ENCODE measurements around the gene LRFN5. TPM values are rescaled to one million over a fixed set of nuclear protein-coding genes. Genes with fewer than 3 reads are reported as not detected.

LRFN5 gene
- under 0.01 TPM in 1 of 2 replicates, not detected in the other for total RNA-seq

DNA sequence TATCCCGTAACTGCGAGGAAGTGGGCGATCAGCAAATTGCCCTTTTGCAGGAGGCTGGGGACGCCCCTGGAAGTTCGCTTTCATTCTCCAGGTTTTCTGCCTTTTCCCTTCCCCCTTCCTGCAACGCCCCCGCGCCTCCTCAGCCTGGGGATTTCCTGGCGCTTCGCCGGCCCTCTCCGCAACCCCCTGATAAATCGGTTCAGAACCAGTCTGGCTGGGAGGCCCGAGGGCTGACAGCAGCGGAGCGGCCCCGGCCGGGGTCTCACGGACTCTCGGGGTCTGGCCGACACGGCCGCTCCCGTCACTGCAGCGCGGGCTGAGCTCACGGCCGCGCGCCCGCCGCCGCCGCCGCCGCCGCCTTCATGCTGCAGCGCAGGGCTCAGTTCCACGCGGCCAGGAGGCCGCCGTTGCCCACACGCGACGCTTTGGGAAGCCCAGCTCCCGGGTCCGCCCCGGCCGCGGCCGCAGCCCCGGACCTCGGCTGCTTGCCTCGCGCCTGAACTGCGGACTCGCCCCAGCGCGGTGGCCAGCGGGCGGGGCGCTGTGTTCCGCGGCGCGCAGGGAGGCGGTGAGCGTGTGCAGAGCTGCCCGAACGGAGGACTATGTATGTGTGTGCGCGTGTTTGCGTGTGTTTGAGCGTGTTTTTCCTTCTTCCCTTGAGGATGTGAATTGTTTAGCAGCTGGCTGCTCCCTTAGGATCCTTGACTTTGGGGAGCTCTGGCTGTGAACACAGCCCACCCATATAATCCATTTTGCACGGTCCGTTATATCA is at the start of gene LRFN5:
TSS of gene LRFN5 (plus strand) at position 345 of the 772 bp plus-strand sequence.

